ENCODE measurements around the gene NALCN.

DNA sequence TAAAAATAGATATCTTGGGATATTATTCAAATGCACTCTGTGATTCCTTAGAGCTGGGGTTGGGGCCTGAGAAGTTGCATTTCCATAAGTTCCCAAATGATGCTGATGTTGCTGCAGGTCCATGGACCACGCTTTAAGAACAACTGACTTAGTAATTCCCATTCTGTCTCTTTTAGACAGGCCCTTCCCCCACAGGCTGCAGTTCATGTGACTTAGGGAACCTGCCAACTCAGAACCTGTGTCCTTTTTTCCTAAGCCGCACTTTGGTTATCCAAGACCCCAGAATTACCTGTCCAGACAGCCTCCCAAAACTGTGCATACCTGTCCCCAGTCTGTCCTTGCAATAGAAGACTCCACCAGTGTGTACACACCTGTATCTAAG lies 34.4 kb upstream of the NALCN start:
- TF ChIP-seq, protein P1, sequence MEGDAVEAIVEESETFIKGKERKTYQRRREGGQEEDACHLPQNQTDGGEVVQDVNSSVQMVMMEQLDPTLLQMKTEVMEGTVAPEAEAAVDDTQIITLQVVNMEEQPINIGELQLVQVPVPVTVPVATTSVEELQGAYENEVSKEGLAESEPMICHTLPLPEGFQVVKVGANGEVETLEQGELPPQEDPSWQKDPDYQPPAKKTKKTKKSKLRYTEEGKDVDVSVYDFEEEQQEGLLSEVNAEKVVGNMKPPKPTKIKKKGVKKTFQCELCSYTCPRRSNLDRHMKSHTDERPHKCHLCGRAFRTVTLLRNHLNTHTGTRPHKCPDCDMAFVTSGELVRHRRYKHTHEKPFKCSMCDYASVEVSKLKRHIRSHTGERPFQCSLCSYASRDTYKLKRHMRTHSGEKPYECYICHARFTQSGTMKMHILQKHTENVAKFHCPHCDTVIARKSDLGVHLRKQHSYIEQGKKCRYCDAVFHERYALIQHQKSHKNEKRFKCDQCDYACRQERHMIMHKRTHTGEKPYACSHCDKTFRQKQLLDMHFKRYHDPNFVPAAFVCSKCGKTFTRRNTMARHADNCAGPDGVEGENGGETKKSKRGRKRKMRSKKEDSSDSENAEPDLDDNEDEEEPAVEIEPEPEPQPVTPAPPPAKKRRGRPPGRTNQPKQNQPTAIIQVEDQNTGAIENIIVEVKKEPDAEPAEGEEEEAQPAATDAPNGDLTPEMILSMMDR (conservative IDR thresholded peaks at IDR 0.05 in 1 of 2, IDR thresholded peaks at IDR 0.05 in 1 of 2; ENCODE audit: low read depth in 1 of 2, low read length in 2 of 2) = no peak
- no peak for TF ChIP-seq EZH2 (IDR thresholded peaks at IDR 0.05; ENCODE audit: low read length, missing control alignments)

Measured in fibroblast of lung (primary cell).